Neutrophil (primary cell): ENCODE data around the gene CXCL16.
"Not testable (repeated sequence)": the region's sequence is repeated elsewhere in the genome, so short reads cannot be mapped to it uniquely, and the experiment has no call there.

ENCODE experiments used
- H3K27ac ChIP-seq: fragments of 200-600 bp; sonication (generic); 2 replicates; pipeline ENCODE4 v1.5.1; 2016; ENCODE audit warnings: mild to moderate bottlenecking, moderate library complexity
- H3K27me3 ChIP-seq: fragments of 200-600 bp; sonication (generic); 2 replicates; pipeline ENCODE4 v1.6.0; 2016; ENCODE audit warnings: mild to moderate bottlenecking
- H3K36me3 ChIP-seq: fragments of 200-600 bp; sonication (generic); 2 replicates; pipeline ENCODE4 v1.5.1; 2017
- H3K4me1 ChIP-seq, 2 experiments: fragments of 200-600 bp in 1 of 2; sonication (generic) in 1 of 2; 1 replicate in 1 of 2; 2 replicates in 1 of 2; pipeline versions ENCODE4 v1.5.1 to v1.6.1; 2013 to 2016; ENCODE audit warnings: low read depth in 1 of 2, low read length in 1 of 2, mild to moderate bottlenecking in 1 of 2, moderate library complexity in 1 of 2; ENCODE audit not compliant: control insufficient read depth in 1 of 2, insufficient read depth in 1 of 2
- H3K4me3 ChIP-seq, 2 experiments: fragments of 200-600 bp in 1 of 2; sonication (generic) in 1 of 2; 1 replicate in 1 of 2; 2 replicates in 1 of 2; pipeline ENCODE4 v1.5.1; 2013 to 2016; ENCODE audit warnings: low read depth in 1 of 2, low read length in 1 of 2, mild to moderate bottlenecking in 1 of 2, moderate library complexity in 1 of 2
- H3K9me3 ChIP-seq: fragments of 200-600 bp; sonication (generic); 2 replicates; pipeline ENCODE4 v1.5.1; 2016
- TF ChIP-seq, protein P1 (sequence below): fragments of 200-600 bp; sonication (generic); IDR thresholded peaks from 2 replicates; pipeline ENCODE4 v1.5.1; 2016; ENCODE audit warnings: antibody characterized with exemption

Gene CXCL16

DNA sequence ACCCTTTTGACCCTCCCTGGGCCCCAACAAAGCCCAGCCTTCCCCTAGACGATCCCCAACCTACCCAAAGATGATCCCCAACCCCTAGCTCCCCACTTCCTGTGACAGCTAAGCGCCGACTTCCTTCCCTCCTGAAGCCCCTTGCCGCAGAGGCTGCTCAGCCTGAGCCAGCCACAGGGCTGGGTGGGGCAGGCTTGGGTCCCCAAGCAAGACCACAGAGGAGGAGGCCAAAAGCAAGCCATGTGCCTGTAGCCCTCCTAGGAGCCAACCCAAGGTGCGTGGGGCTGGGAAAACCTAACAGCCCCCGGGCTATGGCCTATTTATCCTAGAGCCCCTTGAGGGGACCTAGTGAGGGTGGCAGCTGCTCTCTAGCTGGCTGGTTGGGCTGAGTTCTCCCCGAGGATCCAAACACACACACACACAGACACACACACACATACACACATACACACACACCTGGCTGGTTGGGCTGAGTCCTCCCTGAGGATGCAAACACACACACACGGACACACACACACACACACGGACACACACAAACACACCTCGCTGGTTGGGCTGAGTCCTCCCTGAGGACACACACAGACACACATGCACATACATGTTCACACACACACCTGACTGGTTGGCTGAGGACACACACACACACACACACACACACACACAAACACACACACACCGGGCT is 24.5 kb downstream of the CXCL16 start:
- no peaks in the 10 kb centered on the region for H3K27me3 ChIP-seq
- H3K9me3 ChIP-seq: no peaks in the 10 kb centered on the region
- H3K4me3 ChIP-seq: peak overlapping the region; percentile 58 to 64
- TF ChIP-seq, protein P1, sequence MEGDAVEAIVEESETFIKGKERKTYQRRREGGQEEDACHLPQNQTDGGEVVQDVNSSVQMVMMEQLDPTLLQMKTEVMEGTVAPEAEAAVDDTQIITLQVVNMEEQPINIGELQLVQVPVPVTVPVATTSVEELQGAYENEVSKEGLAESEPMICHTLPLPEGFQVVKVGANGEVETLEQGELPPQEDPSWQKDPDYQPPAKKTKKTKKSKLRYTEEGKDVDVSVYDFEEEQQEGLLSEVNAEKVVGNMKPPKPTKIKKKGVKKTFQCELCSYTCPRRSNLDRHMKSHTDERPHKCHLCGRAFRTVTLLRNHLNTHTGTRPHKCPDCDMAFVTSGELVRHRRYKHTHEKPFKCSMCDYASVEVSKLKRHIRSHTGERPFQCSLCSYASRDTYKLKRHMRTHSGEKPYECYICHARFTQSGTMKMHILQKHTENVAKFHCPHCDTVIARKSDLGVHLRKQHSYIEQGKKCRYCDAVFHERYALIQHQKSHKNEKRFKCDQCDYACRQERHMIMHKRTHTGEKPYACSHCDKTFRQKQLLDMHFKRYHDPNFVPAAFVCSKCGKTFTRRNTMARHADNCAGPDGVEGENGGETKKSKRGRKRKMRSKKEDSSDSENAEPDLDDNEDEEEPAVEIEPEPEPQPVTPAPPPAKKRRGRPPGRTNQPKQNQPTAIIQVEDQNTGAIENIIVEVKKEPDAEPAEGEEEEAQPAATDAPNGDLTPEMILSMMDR: no peak
- peaks cover 83 to 89% of the 10 kb centered on the region in 2 experiments for H3K4me1 ChIP-seq
- H3K36me3 ChIP-seq: peaks cover 71% of the 10 kb centered on the region
- H3K27ac ChIP-seq: peak overlapping the region; percentile 100

DNA sequence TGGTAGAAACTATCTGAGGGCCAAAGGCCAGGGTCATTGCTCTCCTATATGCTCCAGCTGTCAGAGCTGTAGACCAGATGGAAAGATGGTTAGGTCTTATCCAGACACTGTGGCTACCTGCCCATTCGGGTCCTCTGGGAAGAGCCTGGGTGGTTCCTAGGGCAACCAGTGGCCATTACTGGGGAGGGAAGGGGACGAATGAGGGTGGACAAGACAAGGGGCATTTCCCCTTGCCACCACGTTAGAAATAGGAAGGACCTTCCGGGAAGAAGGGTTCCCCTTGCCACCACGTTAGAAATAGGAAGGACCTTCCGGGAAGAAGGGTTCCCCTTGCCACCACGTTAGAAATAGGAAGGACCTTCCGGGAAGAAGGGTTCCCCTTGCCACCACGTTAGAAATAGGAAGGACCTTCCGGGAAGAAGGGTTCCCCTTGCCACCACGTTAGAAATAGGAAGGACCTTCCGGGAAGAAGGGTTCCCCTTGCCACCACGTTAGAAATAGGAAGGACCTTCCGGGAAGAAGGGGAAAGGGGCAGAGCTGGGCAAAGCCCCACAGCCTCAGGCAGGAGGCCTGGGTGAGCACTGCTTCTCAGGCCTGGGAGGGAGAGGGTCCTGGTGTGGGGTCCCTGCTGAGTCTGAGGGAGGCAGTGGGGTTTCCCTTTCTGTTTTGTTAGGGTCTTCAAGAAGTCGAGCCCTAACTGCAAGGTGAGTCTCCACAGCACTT is 25.2 kb downstream of the CXCL16 start:
- H3K36me3 ChIP-seq: peaks cover 64% of the 10 kb centered on the region
- H3K9me3 ChIP-seq, H3K27me3 ChIP-seq: not testable (repeated sequence)
- H3K4me3 ChIP-seq: peak overlapping the region; percentile 64 to 86
- peak overlapping the region; percentile 100 for H3K27ac ChIP-seq
- peaks cover 89 to 92% of the 10 kb centered on the region in 2 experiments for H3K4me1 ChIP-seq

DNA sequence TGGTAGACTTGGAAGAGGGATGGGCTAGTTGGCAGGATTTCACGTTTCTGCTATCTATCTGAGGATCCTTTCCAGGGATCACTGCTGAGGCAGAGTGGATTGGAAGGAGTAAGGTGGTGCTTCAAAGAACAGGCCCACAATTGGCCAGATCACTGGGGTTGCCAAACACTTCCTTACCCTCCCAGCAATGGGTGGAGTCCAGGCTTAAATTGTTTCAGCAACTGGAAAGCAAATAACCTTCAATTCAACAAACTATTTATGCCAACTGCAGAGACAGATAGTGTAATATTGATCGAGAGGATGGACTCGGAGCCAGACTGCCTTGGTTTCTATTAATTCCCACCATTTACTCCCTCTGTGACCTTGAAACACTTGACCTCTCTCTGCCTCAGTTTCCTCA is 27.2 kb downstream of the CXCL16 start:
- H3K4me1 ChIP-seq: peaks cover 70 to 77% of the 10 kb centered on the region in 2 experiments

DNA sequence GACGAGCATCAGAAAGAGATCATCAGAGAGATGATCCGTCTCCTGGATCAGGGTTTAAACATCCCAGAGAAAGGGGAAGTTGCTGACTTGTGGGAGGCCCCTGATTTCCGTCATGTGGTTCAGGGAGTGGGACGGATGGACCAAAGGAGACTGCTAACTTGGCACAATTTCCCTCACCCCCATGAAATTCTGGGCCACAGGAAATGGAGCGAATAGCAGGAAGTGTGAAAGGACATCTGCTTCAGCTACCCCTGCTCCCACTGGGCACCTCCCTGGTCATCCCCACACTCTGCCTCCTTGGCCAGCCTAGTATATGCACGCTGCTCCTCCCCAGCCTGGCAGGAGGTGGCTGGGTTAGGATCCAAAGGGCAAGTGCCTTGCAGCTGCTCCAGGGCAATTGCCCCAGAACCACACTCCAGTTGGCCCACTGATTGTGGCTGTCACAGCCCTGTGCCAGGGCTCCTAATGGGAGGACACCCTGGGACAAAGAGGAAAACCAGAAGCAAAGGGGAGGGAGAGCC is 28.0 kb downstream of the CXCL16 start:
- TF ChIP-seq, protein P1: no peak
- H3K4me3 ChIP-seq: peak overlapping the region; percentile 86 to 91

More for the DNA sequence above, 27.2 kb downstream of the CXCL16 start:
- H3K27me3 ChIP-seq: no peaks in the 10 kb centered on the region
- H3K36me3 ChIP-seq: peaks cover 44% of the 10 kb centered on the region
- H3K4me3 ChIP-seq: peak overlapping the region; percentile 86 to 91
- TF ChIP-seq, protein P1: no peak
- peak overlapping the region; percentile 100 for H3K27ac ChIP-seq
- H3K9me3 ChIP-seq: no peaks in the 10 kb centered on the region

DNA sequence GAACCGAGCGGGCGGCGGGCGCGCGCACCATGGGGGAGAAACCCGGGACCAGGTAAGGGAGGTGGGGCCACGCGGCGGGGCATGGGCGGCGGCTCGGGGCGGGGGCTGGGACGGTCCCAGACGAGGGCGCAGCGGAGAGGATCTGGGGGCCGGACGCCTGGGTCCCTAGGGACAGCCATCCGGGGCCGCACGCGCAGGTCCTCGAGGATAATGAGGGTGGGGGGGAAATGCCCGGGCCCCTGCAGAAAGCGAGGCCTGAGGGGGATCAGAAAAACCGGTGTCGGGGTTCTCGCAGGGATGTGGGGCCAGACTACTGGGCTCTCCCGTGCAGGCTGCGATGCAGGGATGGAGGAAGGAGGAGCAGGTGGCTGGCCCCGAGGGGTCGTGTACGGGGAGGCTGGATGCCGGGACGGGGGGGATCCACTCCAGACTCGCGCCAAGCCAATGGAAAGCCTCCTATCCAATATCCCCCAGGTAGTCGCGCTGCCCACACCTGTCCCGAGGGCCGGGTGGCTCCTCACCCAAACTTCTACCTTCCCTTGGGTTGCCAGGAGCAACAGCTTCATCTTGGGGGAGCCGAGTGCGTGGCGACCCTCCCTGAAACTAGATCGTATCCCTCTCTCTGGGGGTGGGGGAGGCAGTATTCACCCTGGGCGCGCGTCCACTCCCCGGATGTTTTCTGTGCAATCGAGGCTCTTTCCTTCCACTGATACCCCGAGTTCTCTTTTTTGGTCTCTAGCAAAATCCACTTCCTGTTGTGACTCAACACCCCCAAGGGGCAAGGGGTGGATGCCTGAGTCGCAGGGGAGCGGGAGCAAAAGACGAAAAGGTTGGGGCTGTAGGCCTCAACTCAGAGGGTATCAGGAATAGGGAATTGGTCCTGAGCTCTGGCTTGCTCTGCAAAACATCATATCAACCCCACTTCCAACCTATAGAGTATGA is 28.8 kb downstream of the CXCL16 start:
- Histone ChIP-seq H3K9me3 (no peaks in the 10 kb centered on the region), H3K4me3 (peak overlapping the region; percentile 86 to 91), H3K27me3 (no peaks in the 10 kb centered on the region), H3K4me1 (peaks cover 55 to 61% of the 10 kb centered on the region in 2 experiments), H3K27ac (peak overlapping the region; percentile 100), H3K36me3 (peaks cover 28% of the 10 kb centered on the region)
- TF ChIP-seq, protein P1: no peak

More for the DNA sequence above, 28.0 kb downstream of the CXCL16 start:
- Histone ChIP-seq H3K27ac (peak overlapping the region; percentile 100), H3K4me1 (peaks cover 62 to 69% of the 10 kb centered on the region in 2 experiments), H3K36me3 (peaks cover 36% of the 10 kb centered on the region), H3K27me3 (no peaks in the 10 kb centered on the region), H3K9me3 (no peaks in the 10 kb centered on the region)
